H4 (cell line): Measurements from ENCODE around the gene PCDHB8. TPM values are rescaled to one million over a fixed set of nuclear protein-coding genes. Genes with fewer than 3 reads are reported as not detected.
"Not testable (repeated sequence)": the region's sequence is repeated elsewhere in the genome, so short reads cannot be mapped to it uniquely, and the experiment has no call there.

ENCODE experiments used
- DNase-seq: peaks from one replicate; pipeline ENCODE4 v3.0.0-alpha.2; 2015; ENCODE audit warnings: low spot score
- total RNA-seq: library from RNA; depleted of rRNA; stranded (reverse); fragments of >200 nt; shearing (Covaris generic); gene quantifications from 2 replicates; pipeline ENCODE4 v1.2.3, GENCODE V29; 2014

PCDHB8 gene
- total RNA-seq, 1 experiment from 2014 or later, result 12.7 TPM

- not testable (repeated sequence) for DNase-seq
These were observed 6.7 kb downstream of the PCDHB8 start for GRCh38 chr5:141184117-141184855.

- DNase-seq, result peak; percentile 46
These were observed 9.4 kb downstream of the PCDHB8 start, which contains the start of gene PCDHB9 for GRCh38 chr5:141186897-141187512. PCDHB9 (plus strand) TSS chr5:141187161; CDS start chr5:141187319, 158 bp downstream.

GRCh38 chr5:141188682-141189081 lies 11.1 kb downstream of the PCDHB8 start:
- not testable (repeated sequence) for DNase-seq

- not testable (repeated sequence) for DNase-seq
These were observed 11.5 kb downstream of the PCDHB8 start for GRCh38 chr5:141189131-141189530.

GRCh38 chr5:141192110-141192725 lies 14.6 kb downstream of the PCDHB8 start, which contains the start of gene PCDHB10:
PCDHB10 (plus strand) TSS chr5:141192353; CDS start chr5:141192553, 200 bp downstream.
- DNase-seq, result peak; percentile 22

- DNase-seq, result not testable (repeated sequence)
These were observed 16.7 kb downstream of the PCDHB8 start for GRCh38 chr5:141194332-141194731.

- no peak for DNase-seq
These were observed 18.8 kb downstream of the PCDHB8 start for GRCh38 chr5:141196363-141196762.

GRCh38 chr5:141199359-141200235 lies 22.0 kb downstream of the PCDHB8 start, which contains the start of gene PCDHB11:
PCDHB11 (plus strand) TSS chr5:141199627; CDS start chr5:141199775, 148 bp downstream.
- peak; percentile 40 for DNase-seq

GRCh38 chr5:141201126-141201525 lies 23.5 kb downstream of the PCDHB8 start:
- not testable (repeated sequence) for DNase-seq

- DNase-seq, result not testable (repeated sequence)
These were observed 24.1 kb downstream of the PCDHB8 start for GRCh38 chr5:141201646-141202045.

GRCh38 chr5:141208478-141208877 lies 30.9 kb downstream of the PCDHB8 start, which contains the start of gene PCDHB12:
PCDHB12 (plus strand) TSS chr5:141208719; CDS start chr5:141208908, 189 bp downstream.
- peak; percentile 47 for DNase-seq

- DNase-seq, result not testable (repeated sequence)
These were observed 32.7 kb downstream of the PCDHB8 start for GRCh38 chr5:141210281-141210680.

GRCh38 chr5:141210849-141211248 lies 33.3 kb downstream of the PCDHB8 start:
- DNase-seq, result not testable (repeated sequence)

- DNase-seq, result peak; percentile 44
These were observed 36.2 kb downstream of the PCDHB8 start, which contains the start of gene PCDHB13 for GRCh38 chr5:141213656-141214339. PCDHB13 (plus strand) TSS chr5:141213919; CDS start chr5:141214124, 205 bp downstream.

- not testable (repeated sequence) for DNase-seq
These were observed 37.0 kb downstream of the PCDHB8 start for GRCh38 chr5:141214583-141214982.

- DNase-seq, result not testable (repeated sequence)
These were observed 37.9 kb downstream of the PCDHB8 start for GRCh38 chr5:141215504-141215903.

- DNase-seq, result not testable (repeated sequence)
These were observed 38.4 kb downstream of the PCDHB8 start for GRCh38 chr5:141216035-141216434.

- DNase-seq, result peak; percentile 62
These were observed 45.7 kb downstream of the PCDHB8 start, which contains the start of gene PCDHB14 for GRCh38 chr5:141223112-141223783. PCDHB14 (plus strand) TSS chr5:141223343; CDS start chr5:141223506, 163 bp downstream.

- DNase-seq, result not testable (repeated sequence)
These were observed 47.3 kb downstream of the PCDHB8 start for GRCh38 chr5:141224844-141225243.

- not testable (repeated sequence) for DNase-seq
These were observed 47.8 kb downstream of the PCDHB8 start for GRCh38 chr5:141225421-141225820.
